ENCODE measurements around the gene PAM. TPM values are rescaled to one million over a fixed set of nuclear protein-coding genes. Genes with fewer than 3 reads are reported as not detected.
"Not testable (repeated sequence)": the region's sequence is repeated elsewhere in the genome, so short reads cannot be mapped to it uniquely, and the experiment has no call there.

The PAM gene
- total RNA-seq, 1 experiment from 2014 or later, result 131 TPM

DNA sequence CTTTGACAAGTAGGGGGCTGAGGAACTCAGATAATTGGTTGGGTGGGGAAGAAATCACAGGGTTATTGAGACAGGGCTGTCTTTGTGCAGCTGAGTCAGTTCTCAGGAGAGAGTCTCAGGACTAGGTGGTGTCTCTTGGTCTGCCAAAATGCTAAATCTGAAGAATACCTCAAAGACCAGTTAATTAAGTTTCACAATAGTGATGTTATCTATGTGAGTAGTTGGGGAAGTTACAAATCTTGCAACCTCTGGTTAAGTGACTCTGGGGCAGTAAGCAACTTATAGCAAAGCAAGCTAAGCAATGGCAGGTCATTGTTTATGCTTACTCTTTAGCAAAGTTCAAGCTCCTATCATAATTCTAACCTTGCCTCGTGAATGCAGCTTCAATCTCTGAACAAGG, 311.2 kb downstream of the PAM start:
- ATAC-seq (no peak), DNase-seq (ENCODE audit: low read depth, low spot score) (no peak)
- H3K4me3 ChIP-seq (ENCODE audit: low read depth in 2 of 2, low read length in 2 of 2), result no peak overlapping the region
- no peaks in the 10 kb centered on the region for H3K4me1 ChIP-seq (ENCODE audit: control insufficient read depth, insufficient read depth, low read length)
- in situ Hi-C loops (cut with HindIII; ENCODE audit: low pct_unique_long_range_greater_than_20kb, low sequenced_read_pairs), result no loop called here
- TF ChIP-seq, protein P1, sequence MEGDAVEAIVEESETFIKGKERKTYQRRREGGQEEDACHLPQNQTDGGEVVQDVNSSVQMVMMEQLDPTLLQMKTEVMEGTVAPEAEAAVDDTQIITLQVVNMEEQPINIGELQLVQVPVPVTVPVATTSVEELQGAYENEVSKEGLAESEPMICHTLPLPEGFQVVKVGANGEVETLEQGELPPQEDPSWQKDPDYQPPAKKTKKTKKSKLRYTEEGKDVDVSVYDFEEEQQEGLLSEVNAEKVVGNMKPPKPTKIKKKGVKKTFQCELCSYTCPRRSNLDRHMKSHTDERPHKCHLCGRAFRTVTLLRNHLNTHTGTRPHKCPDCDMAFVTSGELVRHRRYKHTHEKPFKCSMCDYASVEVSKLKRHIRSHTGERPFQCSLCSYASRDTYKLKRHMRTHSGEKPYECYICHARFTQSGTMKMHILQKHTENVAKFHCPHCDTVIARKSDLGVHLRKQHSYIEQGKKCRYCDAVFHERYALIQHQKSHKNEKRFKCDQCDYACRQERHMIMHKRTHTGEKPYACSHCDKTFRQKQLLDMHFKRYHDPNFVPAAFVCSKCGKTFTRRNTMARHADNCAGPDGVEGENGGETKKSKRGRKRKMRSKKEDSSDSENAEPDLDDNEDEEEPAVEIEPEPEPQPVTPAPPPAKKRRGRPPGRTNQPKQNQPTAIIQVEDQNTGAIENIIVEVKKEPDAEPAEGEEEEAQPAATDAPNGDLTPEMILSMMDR (IDR thresholded peaks at IDR 0.05), result no peak
- TF ChIP-seq, protein P2, sequence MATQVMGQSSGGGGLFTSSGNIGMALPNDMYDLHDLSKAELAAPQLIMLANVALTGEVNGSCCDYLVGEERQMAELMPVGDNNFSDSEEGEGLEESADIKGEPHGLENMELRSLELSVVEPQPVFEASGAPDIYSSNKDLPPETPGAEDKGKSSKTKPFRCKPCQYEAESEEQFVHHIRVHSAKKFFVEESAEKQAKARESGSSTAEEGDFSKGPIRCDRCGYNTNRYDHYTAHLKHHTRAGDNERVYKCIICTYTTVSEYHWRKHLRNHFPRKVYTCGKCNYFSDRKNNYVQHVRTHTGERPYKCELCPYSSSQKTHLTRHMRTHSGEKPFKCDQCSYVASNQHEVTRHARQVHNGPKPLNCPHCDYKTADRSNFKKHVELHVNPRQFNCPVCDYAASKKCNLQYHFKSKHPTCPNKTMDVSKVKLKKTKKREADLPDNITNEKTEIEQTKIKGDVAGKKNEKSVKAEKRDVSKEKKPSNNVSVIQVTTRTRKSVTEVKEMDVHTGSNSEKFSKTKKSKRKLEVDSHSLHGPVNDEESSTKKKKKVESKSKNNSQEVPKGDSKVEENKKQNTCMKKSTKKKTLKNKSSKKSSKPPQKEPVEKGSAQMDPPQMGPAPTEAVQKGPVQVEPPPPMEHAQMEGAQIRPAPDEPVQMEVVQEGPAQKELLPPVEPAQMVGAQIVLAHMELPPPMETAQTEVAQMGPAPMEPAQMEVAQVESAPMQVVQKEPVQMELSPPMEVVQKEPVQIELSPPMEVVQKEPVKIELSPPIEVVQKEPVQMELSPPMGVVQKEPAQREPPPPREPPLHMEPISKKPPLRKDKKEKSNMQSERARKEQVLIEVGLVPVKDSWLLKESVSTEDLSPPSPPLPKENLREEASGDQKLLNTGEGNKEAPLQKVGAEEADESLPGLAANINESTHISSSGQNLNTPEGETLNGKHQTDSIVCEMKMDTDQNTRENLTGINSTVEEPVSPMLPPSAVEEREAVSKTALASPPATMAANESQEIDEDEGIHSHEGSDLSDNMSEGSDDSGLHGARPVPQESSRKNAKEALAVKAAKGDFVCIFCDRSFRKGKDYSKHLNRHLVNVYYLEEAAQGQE (IDR thresholded peaks at IDR 0.05; ENCODE audit: insufficient read depth in 1 of 2, low read depth in 2 of 2, low read length in 1 of 2), result no peak
- TF ChIP-seq SIN3A (IDR thresholded peaks at IDR 0.05; ENCODE audit: borderline replicate concordance, insufficient read depth, low read depth, low read length) (no peak), TCF7L2 (IDR thresholded peaks at IDR 0.05; ENCODE audit: low read depth, low read length) (no peak), POLR2AphosphoS5 (IDR thresholded peaks at IDR 0.05; ENCODE audit: low read depth, low read length) (no peak)
- ChIA-PET CTCF (no interaction called here), POLR2A (no interaction called here)
- intact Hi-C loops (cut with micrococcal nuclease; ENCODE audit: unreplicated experiment), result no loop called here
- no peak overlapping the region for H3K27ac ChIP-seq (ENCODE audit: low read length)
- BruUV-seq (replicated peaks), result no TSS peak
- no peaks in the 10 kb centered on the region for H3K27me3 ChIP-seq (ENCODE audit: control insufficient read depth, insufficient read depth, low read length)
- no peaks in the 10 kb centered on the region for H3K36me3 ChIP-seq (ENCODE audit: control insufficient read depth, insufficient read depth, low read length)
- H3K9me3 ChIP-seq (ENCODE audit: control insufficient read depth, insufficient read depth, low read depth, low read length), result no peaks in the 10 kb centered on the region

DNA sequence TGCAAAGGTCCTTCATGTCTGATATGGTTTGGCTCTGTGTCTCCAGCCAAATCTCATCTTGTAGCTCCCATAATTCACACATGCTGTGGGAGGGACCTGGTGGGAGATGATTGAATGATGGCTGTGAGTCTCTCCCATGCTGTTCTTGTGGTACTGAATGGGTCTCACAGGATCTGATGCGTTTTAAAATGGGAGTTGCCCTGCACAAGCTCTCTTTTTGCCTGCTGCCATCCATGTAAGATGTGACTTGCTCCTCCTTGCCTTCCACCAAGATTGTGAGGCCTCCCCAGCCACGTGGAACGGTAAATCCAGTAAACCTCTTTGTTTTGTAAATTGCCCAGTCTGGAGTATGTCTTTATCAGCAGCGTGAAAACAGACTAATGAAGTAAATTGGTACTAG, 318.4 kb downstream of the PAM start:
- ATAC-seq; H3K27me3 ChIP-seq (ENCODE audit: control insufficient read depth, insufficient read depth, low read length); CTCF ChIA-PET; DNase-seq (ENCODE audit: low read depth, low spot score); H3K36me3 ChIP-seq (ENCODE audit: control insufficient read depth, insufficient read depth, low read length); POLR2A ChIA-PET; H3K4me1 ChIP-seq (ENCODE audit: control insufficient read depth, insufficient read depth, low read length); H3K4me3 ChIP-seq (ENCODE audit: low read depth in 2 of 2, low read length in 2 of 2); intact Hi-C loops (cut with micrococcal nuclease; ENCODE audit: unreplicated experiment); H3K27ac ChIP-seq (ENCODE audit: low read length); H3K9me3 ChIP-seq (ENCODE audit: control insufficient read depth, insufficient read depth, low read depth, low read length); in situ Hi-C loops (cut with HindIII; ENCODE audit: low pct_unique_long_range_greater_than_20kb, low sequenced_read_pairs); BruUV-seq (replicated peaks): not testable (repeated sequence)

DNA sequence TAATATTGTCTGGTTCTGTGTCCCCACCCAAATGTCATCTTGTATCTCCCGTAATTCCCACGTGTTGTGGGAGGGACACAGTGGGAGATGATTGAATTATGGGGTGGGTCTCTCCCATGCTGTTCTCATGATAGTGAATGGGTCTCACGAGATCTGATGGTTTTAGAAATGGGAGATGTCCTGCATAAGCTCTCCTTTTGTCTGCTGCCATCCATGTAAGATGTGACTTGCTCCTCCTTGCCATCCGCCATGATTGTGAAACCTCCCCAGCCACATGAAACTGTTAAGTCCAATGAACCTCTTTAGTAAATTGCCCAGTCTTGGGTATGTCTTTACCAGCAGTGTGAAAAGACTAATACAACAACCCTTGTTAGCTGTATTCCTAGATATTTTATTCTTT, 320.3 kb downstream of the PAM start:
- no TSS peak for BruUV-seq (replicated peaks)
- Histone ChIP-seq H3K9me3 (ENCODE audit: control insufficient read depth, insufficient read depth, low read depth, low read length) (no peaks in the 10 kb centered on the region), H3K4me1 (ENCODE audit: control insufficient read depth, insufficient read depth, low read length) (no peaks in the 10 kb centered on the region), H3K27ac (ENCODE audit: low read length) (no peak overlapping the region), H3K36me3 (ENCODE audit: control insufficient read depth, insufficient read depth, low read length) (no peaks in the 10 kb centered on the region), H3K27me3 (ENCODE audit: control insufficient read depth, insufficient read depth, low read length) (no peaks in the 10 kb centered on the region), H3K4me3 (ENCODE audit: low read depth in 2 of 2, low read length in 2 of 2) (no peak overlapping the region)
- intact Hi-C loops (cut with micrococcal nuclease; ENCODE audit: unreplicated experiment), result no loop called here
- no peak for DNase-seq (ENCODE audit: low read depth, low spot score)
- CTCF ChIA-PET, result no interaction called here
- no peak for ATAC-seq
- TF ChIP-seq POLR2AphosphoS5 (IDR thresholded peaks at IDR 0.05; ENCODE audit: low read depth, low read length), result no peak
- no peak for TF ChIP-seq TCF7L2 (IDR thresholded peaks at IDR 0.05; ENCODE audit: low read depth, low read length)
- TF ChIP-seq, protein P2 (IDR thresholded peaks at IDR 0.05; ENCODE audit: insufficient read depth in 1 of 2, low read depth in 2 of 2, low read length in 1 of 2), result no peak
- TF ChIP-seq, protein P1 (IDR thresholded peaks at IDR 0.05), result no peak
- no peak for TF ChIP-seq SIN3A (IDR thresholded peaks at IDR 0.05; ENCODE audit: borderline replicate concordance, insufficient read depth, low read depth, low read length)
- POLR2A ChIA-PET, result no interaction called here
- in situ Hi-C loops (cut with HindIII; ENCODE audit: low pct_unique_long_range_greater_than_20kb, low sequenced_read_pairs), result no loop called here

Data from Panc1 (cell line).